ENCODE measurements around the gene EPB41L3. TPM values are rescaled to one million over a fixed set of nuclear protein-coding genes. Genes with fewer than 3 reads are reported as not detected.

EPB41L3 gene
- polyA plus RNA-seq, 1 donor from 2014 or later: 19.6 TPM

- no peak for TF ChIP-seq EP300 (conservative IDR thresholded peaks at IDR 0.05; ENCODE audit: poor library complexity, severe bottlenecking)
- no peak for TF ChIP-seq CTCF (IDR thresholded peaks at IDR 0.05; ENCODE audit: poor library complexity, severe bottlenecking)
- TF ChIP-seq RAD21 (conservative IDR thresholded peaks at IDR 0.05): no peak
- no peak for TF ChIP-seq EZH2 (IDR thresholded peaks at IDR 0.05; ENCODE audit: borderline replicate concordance, insufficient read depth, low read length, poor library complexity, severe bottlenecking)
- no peak for TF ChIP-seq SMC3 (conservative IDR thresholded peaks at IDR 0.05; ENCODE audit: poor library complexity)
- TF ChIP-seq POLR2AphosphoS5 (IDR thresholded peaks at IDR 0.05): no peak
- TF ChIP-seq MXI1 (conservative IDR thresholded peaks at IDR 0.05; ENCODE audit: poor library complexity, severe bottlenecking): no peak
- no peak for TF ChIP-seq REST (IDR thresholded peaks at IDR 0.05; ENCODE audit: borderline replicate concordance)
- TF ChIP-seq TAF1 (IDR thresholded peaks at IDR 0.05; ENCODE audit: low read depth): no peak
- Histone ChIP-seq H3K4me3 (ENCODE audit: low read length) (no peak overlapping the region), H3K9me3 (ENCODE audit: low read length) (no peaks in the 10 kb centered on the region), H3K9me2 (ENCODE audit: insufficient read depth, low read length) (no peaks in the 10 kb centered on the region), H3K79me2 (replicated peaks; ENCODE audit: insufficient read depth, low read length) (no peaks in the 10 kb centered on the region), H3F3A (ENCODE audit: insufficient read depth, low read length, poor library complexity, severe bottlenecking) (no peaks in the 10 kb centered on the region), H3K27me3 (ENCODE audit: insufficient read depth, low read depth, low read length) (no peaks in the 10 kb centered on the region), H3K27ac (ENCODE audit: low read length) (no peak overlapping the region), H2AFZ (ENCODE audit: low read depth, low read length) (no peak overlapping the region), H3K9ac (ENCODE audit: low read length) (no peak overlapping the region), H3K4me2 (ENCODE audit: low read length) (no peak overlapping the region), H3K36me3 (ENCODE audit: insufficient read depth, low read length) (no peaks in the 10 kb centered on the region), H4K20me1 (ENCODE audit: insufficient read depth) (no peaks in the 10 kb centered on the region)
These were observed 33.5 kb downstream of the EPB41L3 start for GRCh38 chr18:5510135-5510846.

- H3K9me3 ChIP-seq (ENCODE audit: low read length): no peaks in the 10 kb centered on the region
- H3K27ac ChIP-seq (ENCODE audit: low read length): no peak overlapping the region
- H3K36me3 ChIP-seq (ENCODE audit: insufficient read depth, low read length): no peaks in the 10 kb centered on the region
- H3K9ac ChIP-seq (ENCODE audit: low read length): no peak overlapping the region
- no peaks in the 10 kb centered on the region for H3K27me3 ChIP-seq (ENCODE audit: insufficient read depth, low read depth, low read length)
- no peak for TF ChIP-seq RAD21 (conservative IDR thresholded peaks at IDR 0.05)
- TF ChIP-seq MXI1 (conservative IDR thresholded peaks at IDR 0.05; ENCODE audit: poor library complexity, severe bottlenecking): no peak
- TF ChIP-seq CTCF (IDR thresholded peaks at IDR 0.05; ENCODE audit: poor library complexity, severe bottlenecking): no peak
- no peak for TF ChIP-seq POLR2AphosphoS5 (IDR thresholded peaks at IDR 0.05)
- no peak for TF ChIP-seq EZH2 (IDR thresholded peaks at IDR 0.05; ENCODE audit: borderline replicate concordance, insufficient read depth, low read length, poor library complexity, severe bottlenecking)
- no peak for TF ChIP-seq TAF1 (IDR thresholded peaks at IDR 0.05; ENCODE audit: low read depth)
- no peak for TF ChIP-seq REST (IDR thresholded peaks at IDR 0.05; ENCODE audit: borderline replicate concordance)
- no peak for TF ChIP-seq SMC3 (conservative IDR thresholded peaks at IDR 0.05; ENCODE audit: poor library complexity)
- no peak overlapping the region for H3K4me3 ChIP-seq (ENCODE audit: low read length)
- no peaks in the 10 kb centered on the region for H3K9me2 ChIP-seq (ENCODE audit: insufficient read depth, low read length)
- H3F3A ChIP-seq (ENCODE audit: insufficient read depth, low read length, poor library complexity, severe bottlenecking): no peaks in the 10 kb centered on the region
- no peaks in the 10 kb centered on the region for H4K20me1 ChIP-seq (ENCODE audit: insufficient read depth)
- H3K79me2 ChIP-seq (replicated peaks; ENCODE audit: insufficient read depth, low read length): no peaks in the 10 kb centered on the region
- H2AFZ ChIP-seq (ENCODE audit: low read depth, low read length): no peak overlapping the region
- no peak overlapping the region for H3K4me2 ChIP-seq (ENCODE audit: low read length)
These were observed 35.0 kb downstream of the EPB41L3 start for GRCh38 chr18:5508821-5509220.

Data from neural cell (in vitro differentiated cells).